DOHH2 (cell line): ENCODE results near the gene FTO.

ENCODE experiments used
- H3F3A ChIP-seq: fragments of 200-600 bp; sonication (generic), shearing (Covaris generic); 2 replicates; pipeline ENCODE4 v1.6.0; 2016; ENCODE audit warnings: antibody characterized with exemption, mild to moderate bottlenecking; ENCODE audit not compliant: control insufficient read depth, insufficient read depth
- H3K27ac ChIP-seq: fragments of 200-600 bp; sonication (generic); 2 replicates; pipeline ENCODE4 v1.5.1; 2014; ENCODE audit warnings: low read depth, mild to moderate bottlenecking, low read length, moderate library complexity
- H3K27me3 ChIP-seq: fragments of 200-600 bp; sonication (generic); 2 replicates; pipeline ENCODE4 v1.6.1; 2014; ENCODE audit warnings: mild to moderate bottlenecking, low read length, mixed read lengths; ENCODE audit not compliant: control insufficient read depth
- H3K36me3 ChIP-seq: fragments of 200-600 bp; sonication (generic); 2 replicates; pipeline ENCODE4 v1.6.1; 2014; ENCODE audit warnings: mild to moderate bottlenecking, low read length, moderate library complexity, mixed read lengths; ENCODE audit not compliant: control insufficient read depth
- H3K4me1 ChIP-seq: fragments of 200-600 bp; sonication (generic); 2 replicates; pipeline ENCODE4 v1.6.1; 2014; ENCODE audit warnings: mild to moderate bottlenecking, low read length, mixed read lengths; ENCODE audit not compliant: control insufficient read depth
- H3K4me2 ChIP-seq: fragments of 200-600 bp; sonication (generic); 2 replicates; pipeline ENCODE4 v1.6.0; 2014; ENCODE audit warnings: mild to moderate bottlenecking, low read length, moderate library complexity
- H3K4me3 ChIP-seq: fragments of 200-600 bp; sonication (generic); 2 replicates; pipeline ENCODE4 v1.5.1; 2014; ENCODE audit warnings: mild to moderate bottlenecking, low read length, mixed read lengths
- H3K79me2 ChIP-seq: fragments of 200-600 bp; sonication (generic); 2 replicates; pipeline ENCODE4 v1.6.1; 2014; ENCODE audit warnings: mild to moderate bottlenecking, low read length, mixed read lengths; ENCODE audit not compliant: control insufficient read depth
- H3K9me2 ChIP-seq: fragments of 200-600 bp; sonication (generic); replicated peaks from 2 replicates; pipeline ENCODE4 v1.6.1; 2014; ENCODE audit warnings: mild to moderate bottlenecking, low read length, mixed read lengths; ENCODE audit not compliant: control insufficient read depth
- H3K9me3 ChIP-seq: fragments of 200-600 bp; sonication (generic); 2 replicates; pipeline ENCODE4 v1.6.1; 2014; ENCODE audit warnings: antibody characterized with exemption, low read length, mixed read lengths; ENCODE audit not compliant: control insufficient read depth, insufficient read depth
- H4K20me1 ChIP-seq: fragments of 200-600 bp; sonication (generic); 2 replicates; pipeline ENCODE4 v1.6.0; 2014; ENCODE audit warnings: low read depth, mild to moderate bottlenecking, antibody characterized with exemption, low read length, moderate library complexity; ENCODE audit not compliant: control insufficient read depth, insufficient read depth
- CTCF ChIP-seq: fragments of 200-600 bp; sonication (generic); IDR thresholded peaks from one replicate; pipeline ENCODE4 v1.5.1; 2014; ENCODE audit warnings: antibody characterized with exemption, mild to moderate bottlenecking, low read depth, low read length; ENCODE audit not compliant: poor library complexity, severe bottlenecking
- EZH2phosphoT487 ChIP-seq: fragments of 200-600 bp; sonication (generic); IDR thresholded peaks from 2 replicates; pipeline ENCODE4 v1.6.1; 2017; ENCODE audit warnings: borderline replicate concordance, mild to moderate bottlenecking, antibody characterized with exemption, low read length, moderate library complexity, mixed read lengths

The FTO gene

GRCh38 chr16:53895433-53895832, 191.5 kb downstream of the FTO start:
- Histone ChIP-seq H3K4me3 (no peak overlapping the region), H3K27me3 (no peaks in the 10 kb centered on the region), H4K20me1 (no peaks in the 10 kb centered on the region), H3K9me2 (no peaks in the 10 kb centered on the region), H3K36me3 (no peaks in the 10 kb centered on the region), H3F3A (no peaks in the 10 kb centered on the region), H3K4me1 (no peaks in the 10 kb centered on the region), H3K9me3 (no peaks in the 10 kb centered on the region), H3K4me2 (no peak overlapping the region), H3K27ac (no peak overlapping the region), H3K79me2 (no peaks in the 10 kb centered on the region)
- TF ChIP-seq EZH2phosphoT487 (no peak), CTCF (no peak)

DNA sequence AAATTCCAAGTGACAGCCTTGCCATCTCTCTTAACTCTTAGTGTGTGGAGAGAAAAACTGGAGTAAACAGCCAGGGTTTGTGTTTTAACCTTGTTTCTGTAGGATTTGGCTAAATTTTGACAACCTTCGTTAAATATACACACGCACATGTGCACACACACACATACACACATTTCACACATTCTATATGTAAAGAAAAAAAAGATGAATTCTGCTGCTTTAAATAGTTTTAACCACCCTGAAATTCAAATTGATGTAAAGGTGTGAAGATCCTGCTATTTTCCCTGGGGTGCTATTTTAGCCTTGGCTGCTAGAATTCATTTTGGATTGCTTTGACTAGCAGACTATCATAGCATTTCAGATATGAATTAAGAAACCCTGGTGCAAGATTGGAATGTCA, 191.9 kb downstream of the FTO start:
- Histone ChIP-seq H3K4me2 (no peak overlapping the region), H4K20me1 (no peaks in the 10 kb centered on the region), H3K79me2 (no peaks in the 10 kb centered on the region), H3K4me3 (no peak overlapping the region), H3K27me3 (no peaks in the 10 kb centered on the region), H3K4me1 (no peaks in the 10 kb centered on the region), H3K36me3 (no peaks in the 10 kb centered on the region), H3K9me2 (no peaks in the 10 kb centered on the region), H3F3A (no peaks in the 10 kb centered on the region), H3K27ac (no peak overlapping the region), H3K9me3 (no peaks in the 10 kb centered on the region)
- TF ChIP-seq CTCF (no peak), EZH2phosphoT487 (no peak)

GRCh38 chr16:53896722-53897121, 192.8 kb downstream of the FTO start:
- H4K20me1 ChIP-seq: no peaks in the 10 kb centered on the region
- H3K9me3 ChIP-seq: no peaks in the 10 kb centered on the region
- H3K4me1 ChIP-seq: no peaks in the 10 kb centered on the region
- no peaks in the 10 kb centered on the region for H3K9me2 ChIP-seq
- H3K4me3 ChIP-seq: no peak overlapping the region
- TF ChIP-seq CTCF (no peak), EZH2phosphoT487 (no peak)
- no peak overlapping the region for H3K27ac ChIP-seq
- H3K4me2 ChIP-seq: no peak overlapping the region
- H3K27me3 ChIP-seq: no peaks in the 10 kb centered on the region
- no peaks in the 10 kb centered on the region for H3K36me3 ChIP-seq
- no peaks in the 10 kb centered on the region for H3F3A ChIP-seq
- no peaks in the 10 kb centered on the region for H3K79me2 ChIP-seq

- H3K9me3 ChIP-seq: no peaks in the 10 kb centered on the region
- TF ChIP-seq CTCF: no peak
- no peak for TF ChIP-seq EZH2phosphoT487
- no peak overlapping the region for H3K27ac ChIP-seq
- no peaks in the 10 kb centered on the region for H4K20me1 ChIP-seq
- no peaks in the 10 kb centered on the region for H3K36me3 ChIP-seq
- no peaks in the 10 kb centered on the region for H3K9me2 ChIP-seq
- H3K4me1 ChIP-seq: no peaks in the 10 kb centered on the region
- H3K79me2 ChIP-seq: no peaks in the 10 kb centered on the region
- H3K4me2 ChIP-seq: no peak overlapping the region
- H3K27me3 ChIP-seq: no peaks in the 10 kb centered on the region
- H3F3A ChIP-seq: no peaks in the 10 kb centered on the region
- H3K4me3 ChIP-seq: no peak overlapping the region
Observed at GRCh38 chr16:53898993-53899392, 195.0 kb downstream of the FTO start.
